AG04450 (cell line): ENCODE measurements around the gene NKAIN2. TPM values are rescaled to one million over a fixed set of nuclear protein-coding genes. Genes with fewer than 3 reads are reported as not detected.
"Not testable (repeated sequence)": the region's sequence is repeated elsewhere in the genome, so short reads cannot be mapped to it uniquely, and the experiment has no call there.

Source experiments
- CTCF ChIA-PET: fragments of 300-600, 350-600 bp; formaldehyde crosslinking; extraction: SDS; loops from one replicate; lab custom pipeline; 2022; ENCODE audit warnings: antibody characterized with exemption, inconsistent platforms; lab: Charles Lee
- POLR2A ChIA-PET: fragments of 350-600 bp; formaldehyde crosslinking; extraction: SDS; loops from one replicate; lab custom pipeline; 2021; ENCODE audit warnings: antibody characterized with exemption, inconsistent platforms; lab: Yijun Ruan, JAX
- DNase-seq: peaks from one replicate; pipeline ENCODE4 v3.0.0-alpha.2; 2011; ENCODE audit warnings: low read depth, low spot score
- H3K27ac ChIP-seq: one replicate; pipeline ENCODE4 v1.5.1; 2012; ENCODE audit warnings: low read depth, low read length, control low read depth
- H3K27me3 ChIP-seq: one replicate; pipeline ENCODE4 v1.6.0; 2012; ENCODE audit warnings: low read length; ENCODE audit not compliant: control insufficient read depth, insufficient read depth
- H3K4me3 ChIP-seq: 2 replicates; pipeline ENCODE4 v1.5.1; 2011; ENCODE audit warnings: mild to moderate bottlenecking, low read depth, low read length, control low read depth
- H3K9me3 ChIP-seq: 2 replicates; pipeline ENCODE4 v1.5.1; 2012; ENCODE audit warnings: low read length; ENCODE audit not compliant: control insufficient read depth, insufficient read depth
- CTCF ChIP-seq: IDR thresholded peaks from 2 replicates; pipeline ENCODE4 v1.5.1; 2011; ENCODE audit warnings: low read depth, low read length, control low read depth, inconsistent platforms
- polyA plus RNA-seq: library from polyadenylated mRNA; depleted of rRNA; stranded (reverse); fragments of >200 nt; gene quantifications from 2 replicates; pipeline ENCODE4 v1.2.3, GENCODE V29; 2011

NKAIN2 gene
- polyA plus RNA-seq, 1 experiment, result not detected

DNA sequence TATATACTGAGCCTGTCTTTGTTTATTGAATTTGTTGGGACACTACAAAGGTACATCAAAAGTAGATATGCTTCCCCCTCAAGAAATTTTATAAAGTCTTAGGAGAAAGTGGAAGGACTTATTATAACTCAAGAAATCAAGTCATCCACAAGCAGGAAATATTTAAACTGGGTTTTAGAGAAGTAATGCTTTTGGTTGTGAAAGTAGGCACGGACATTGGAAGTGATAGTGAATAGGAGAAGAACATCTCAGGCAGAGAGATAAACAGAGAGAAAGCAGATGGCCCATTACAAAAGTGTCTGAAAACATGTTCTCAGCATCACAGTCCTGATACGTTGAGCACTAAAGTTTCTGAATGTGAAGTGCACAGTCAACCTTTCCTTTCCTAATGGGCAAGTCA is 742.9 kb downstream of the NKAIN2 start:
- no peak for DNase-seq
- H3K27me3 ChIP-seq, result no peaks in the 10 kb centered on the region
- no peaks in the 10 kb centered on the region for H3K9me3 ChIP-seq
- H3K4me3 ChIP-seq, result no peak overlapping the region
- ChIA-PET POLR2A (no interaction called here), CTCF (no interaction called here)
- no peak overlapping the region for H3K27ac ChIP-seq
- TF ChIP-seq CTCF, result no peak

DNA sequence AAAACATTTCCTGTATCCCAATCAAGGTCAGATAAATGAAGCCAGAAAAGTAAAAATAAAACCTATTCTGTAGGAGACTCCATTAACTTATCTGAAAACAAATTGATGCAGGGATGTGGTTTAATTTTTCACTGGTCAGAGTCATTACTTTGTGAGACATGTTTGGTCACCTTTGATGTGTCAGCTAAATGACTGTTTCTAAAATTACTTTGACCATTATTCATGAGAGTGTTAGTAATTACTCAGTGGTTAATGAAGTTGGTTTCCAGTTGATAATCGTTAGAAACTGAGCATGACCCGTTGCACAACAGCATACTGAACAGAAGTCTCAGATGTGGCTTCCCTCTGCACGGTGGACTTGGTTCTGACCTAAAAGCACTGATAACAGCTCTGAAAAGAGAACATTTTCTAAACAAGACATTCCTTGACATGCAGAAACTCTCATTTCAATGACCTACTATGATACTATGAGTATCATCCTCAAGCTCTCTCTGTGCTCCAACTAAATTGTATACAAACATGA is 748.1 kb downstream of the NKAIN2 start:
- no peaks in the 10 kb centered on the region for H3K9me3 ChIP-seq
- ChIA-PET POLR2A (no interaction called here), CTCF (no interaction called here)
- no peak overlapping the region for H3K4me3 ChIP-seq
- no peaks in the 10 kb centered on the region for H3K27me3 ChIP-seq
- no peak for TF ChIP-seq CTCF
- no peak for DNase-seq
- no peak overlapping the region for H3K27ac ChIP-seq

DNA sequence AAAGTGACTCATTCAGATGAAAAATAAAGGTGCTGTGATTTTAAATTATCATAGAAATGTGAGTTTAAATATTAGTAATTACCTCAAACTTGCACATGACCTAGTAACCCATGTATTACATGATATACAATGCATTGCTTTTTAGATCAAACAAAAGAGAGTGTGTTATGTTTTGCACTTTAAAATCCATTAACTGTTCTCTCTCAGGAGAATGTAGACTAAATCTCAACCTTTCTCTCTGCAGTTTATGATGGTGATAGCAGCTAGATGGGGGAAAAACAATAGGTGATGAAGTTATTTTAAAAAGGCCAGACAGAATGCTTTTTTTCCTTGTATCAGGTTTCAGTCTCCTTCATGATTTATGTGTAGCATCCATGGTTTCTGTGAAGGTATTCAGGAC is 754.2 kb downstream of the NKAIN2 start:
- H3K4me3 ChIP-seq, result no peak overlapping the region
- ChIA-PET POLR2A (no interaction called here), CTCF (interaction anchor here (0.6 kb wide), 1 partner anchor 685 kb away, joined by 3 read pairs; no protein-coding TSS in a partner anchor)
- H3K27me3 ChIP-seq, result no peaks in the 10 kb centered on the region
- no peak for TF ChIP-seq CTCF
- H3K9me3 ChIP-seq, result no peaks in the 10 kb centered on the region
- no peak for DNase-seq
- no peak overlapping the region for H3K27ac ChIP-seq

GRCh38 chr6:124560078-124560477 is 756.4 kb downstream of the NKAIN2 start:
- H3K4me3 ChIP-seq, POLR2A ChIA-PET, H3K27me3 ChIP-seq, DNase-seq, H3K9me3 ChIP-seq, H3K27ac ChIP-seq, CTCF ChIA-PET: not testable (repeated sequence)

DNA sequence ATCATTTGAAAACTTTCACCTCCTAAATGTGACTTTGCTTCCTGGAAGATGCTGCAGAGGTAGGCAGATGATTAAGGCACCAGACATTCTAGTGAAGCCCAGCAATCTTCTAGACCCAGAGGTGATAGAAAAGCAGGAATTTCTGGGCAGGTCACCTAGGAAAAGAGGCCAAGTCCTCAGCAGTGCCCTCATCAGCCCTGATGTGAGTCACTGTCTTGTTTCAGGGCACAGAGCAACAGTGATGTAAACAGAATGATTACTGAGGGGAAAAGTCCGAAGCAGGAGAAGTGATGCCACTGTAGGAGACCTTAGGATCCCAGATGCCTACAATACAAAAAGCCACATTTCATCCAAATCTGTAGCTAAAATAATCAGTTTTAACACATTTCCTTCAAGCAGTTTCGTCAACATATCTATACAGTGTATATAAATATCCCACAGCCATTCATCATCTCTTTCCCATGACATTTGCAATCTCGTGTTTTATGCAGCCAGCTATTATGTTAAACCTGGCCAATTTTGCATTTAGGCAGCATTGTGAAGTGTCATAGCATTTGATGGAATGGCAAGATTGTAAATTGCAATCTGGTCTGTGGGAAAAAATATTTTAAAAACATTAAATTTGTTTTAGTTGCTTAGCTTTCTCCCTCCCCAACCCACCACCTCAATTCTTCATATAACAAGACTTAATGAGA is 757.4 kb downstream of the NKAIN2 start:
- no peaks in the 10 kb centered on the region for H3K27me3 ChIP-seq
- POLR2A ChIA-PET, result no interaction called here
- CTCF ChIA-PET, result no interaction called here
- H3K4me3 ChIP-seq, result no peak overlapping the region
- H3K27ac ChIP-seq, result no peak overlapping the region
- TF ChIP-seq CTCF, result no peak
- DNase-seq, result no peak
- H3K9me3 ChIP-seq, result no peaks in the 10 kb centered on the region
